ENCODE data around the gene ZFR.

GRCh38 chr5:32342656-32343055 lies 101.9 kb downstream of the ZFR start:
- TF ChIP-seq CTCF (IDR thresholded peaks at IDR 0.05): no peak
- no peak for TF ChIP-seq POLR2A (IDR thresholded peaks at IDR 0.05)

All from ovary (tissue), 3 donors.